ENCODE results near the gene KLHL1. TPM values are rescaled to one million over a fixed set of nuclear protein-coding genes. Genes with fewer than 3 reads are reported as not detected.

Gene KLHL1
- total RNA-seq, 2 donors from 2014 or later: 0.15 TPM; not detected in 1

DNA sequence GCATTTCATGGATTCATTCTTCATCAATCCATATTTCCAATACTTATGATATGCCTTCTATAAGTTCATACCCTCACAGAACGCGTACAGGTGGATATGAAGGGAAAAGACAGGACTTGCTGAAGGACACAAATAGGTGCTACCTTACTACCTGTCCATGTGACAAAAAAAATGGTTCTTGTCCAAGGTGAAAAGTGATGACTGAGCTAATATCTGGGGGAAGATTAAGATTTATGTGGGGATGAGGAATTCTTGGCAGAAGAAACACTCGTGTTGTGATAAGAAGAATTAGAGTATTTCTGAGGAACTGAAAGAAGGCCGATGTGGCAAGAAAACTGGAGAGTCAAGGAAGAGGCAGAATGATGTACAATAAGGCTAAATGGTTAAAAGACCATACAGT is 357.0 kb downstream of the KLHL1 start:
- Histone ChIP-seq H3K4me1 (ENCODE audit: control insufficient read depth, insufficient read depth, low read length) (no peaks in the 10 kb centered on the region), H3K27ac (ENCODE audit: low read depth, low read length) (no peak overlapping the region), H3K4me3 (ENCODE audit: low read length) (no peak overlapping the region), H3K9ac (ENCODE audit: extremely low read depth, low read length, poor library complexity, severe bottlenecking) (no peak overlapping the region), H3K9me3 (ENCODE audit: control insufficient read depth, low read length) (no peaks in the 10 kb centered on the region), H3K36me3 (ENCODE audit: control insufficient read depth, insufficient read depth, low read length) (no peaks in the 10 kb centered on the region), H3K27me3 (ENCODE audit: control insufficient read depth, insufficient read depth, low read length, poor library complexity, severe bottlenecking) (no peaks in the 10 kb centered on the region)
- no peaks in the 10 kb centered on the region for H3K4me1 Mint-ChIP-seq
- no peak for DNase-seq
- no peaks in the 10 kb centered on the region for H3K27me3 Mint-ChIP-seq (ENCODE audit: insufficient read depth)
- H3K9me3 Mint-ChIP-seq: peaks cover 2% of the 10 kb centered on the region
- TF ChIP-seq, protein P1, sequence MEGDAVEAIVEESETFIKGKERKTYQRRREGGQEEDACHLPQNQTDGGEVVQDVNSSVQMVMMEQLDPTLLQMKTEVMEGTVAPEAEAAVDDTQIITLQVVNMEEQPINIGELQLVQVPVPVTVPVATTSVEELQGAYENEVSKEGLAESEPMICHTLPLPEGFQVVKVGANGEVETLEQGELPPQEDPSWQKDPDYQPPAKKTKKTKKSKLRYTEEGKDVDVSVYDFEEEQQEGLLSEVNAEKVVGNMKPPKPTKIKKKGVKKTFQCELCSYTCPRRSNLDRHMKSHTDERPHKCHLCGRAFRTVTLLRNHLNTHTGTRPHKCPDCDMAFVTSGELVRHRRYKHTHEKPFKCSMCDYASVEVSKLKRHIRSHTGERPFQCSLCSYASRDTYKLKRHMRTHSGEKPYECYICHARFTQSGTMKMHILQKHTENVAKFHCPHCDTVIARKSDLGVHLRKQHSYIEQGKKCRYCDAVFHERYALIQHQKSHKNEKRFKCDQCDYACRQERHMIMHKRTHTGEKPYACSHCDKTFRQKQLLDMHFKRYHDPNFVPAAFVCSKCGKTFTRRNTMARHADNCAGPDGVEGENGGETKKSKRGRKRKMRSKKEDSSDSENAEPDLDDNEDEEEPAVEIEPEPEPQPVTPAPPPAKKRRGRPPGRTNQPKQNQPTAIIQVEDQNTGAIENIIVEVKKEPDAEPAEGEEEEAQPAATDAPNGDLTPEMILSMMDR (conservative IDR thresholded peaks at IDR 0.05): no peak
- H3K4me3 Mint-ChIP-seq: no peak overlapping the region
- 91 to 100% methylated on average over 2 to 4 of the region's 4 CpGs for WGBS, 2 experiments (ENCODE audit: insufficient coverage in 1 of 2, insufficient read length in 1 of 2)
- no peaks in the 10 kb centered on the region for H3K36me3 Mint-ChIP-seq (ENCODE audit: low read depth)
- H3K27ac Mint-ChIP-seq: no peak overlapping the region

DNA sequence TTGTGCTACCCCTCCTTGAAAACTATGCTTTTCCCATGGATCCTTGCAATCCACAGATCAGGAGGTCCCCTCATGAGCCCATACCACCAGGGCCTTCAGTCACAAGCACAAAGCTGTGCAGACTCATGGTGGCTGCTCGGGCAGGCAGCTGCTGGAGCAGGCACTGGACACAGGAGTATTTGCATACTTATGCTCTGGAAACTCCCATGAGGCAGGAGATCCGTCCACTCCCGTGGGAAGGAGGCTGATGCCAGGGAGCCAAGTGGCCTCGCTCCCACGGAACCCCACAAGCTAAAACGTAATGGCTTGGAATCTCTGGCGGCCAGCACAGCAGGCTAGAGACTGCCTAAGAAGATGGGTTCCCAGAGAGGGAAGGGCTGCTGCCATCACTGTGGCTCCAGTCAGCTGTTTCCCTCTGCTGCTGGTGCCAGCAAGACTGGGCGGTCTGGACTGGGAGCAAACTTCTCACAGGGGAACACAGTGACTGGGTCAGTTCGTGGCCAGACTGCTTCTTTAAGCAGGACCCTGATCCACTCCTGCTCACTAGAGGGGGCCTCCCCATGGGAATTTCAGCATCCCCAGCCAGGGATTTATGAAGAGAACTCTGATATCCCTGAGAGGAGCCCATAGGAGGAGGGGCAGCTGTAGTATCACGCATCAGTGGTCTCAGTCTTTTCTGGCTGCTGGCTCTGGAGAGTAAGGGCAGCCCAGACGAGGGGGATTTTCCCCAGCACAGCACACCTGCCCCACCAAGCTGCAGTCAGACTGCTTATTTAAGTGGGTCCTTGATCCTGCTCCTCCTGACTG is 370.9 kb downstream of the KLHL1 start:
- WGBS, 2 experiments (ENCODE audit: insufficient coverage in 1 of 2, insufficient read length in 1 of 2): 92% methylated on average over 5 to 11 of the region's 11 CpGs
- peaks cover 2% of the 10 kb centered on the region for H3K9me3 Mint-ChIP-seq
- H3K4me1 Mint-ChIP-seq: peaks cover 19% of the 10 kb centered on the region
- peaks cover 25% of the 10 kb centered on the region for H3K9me3 ChIP-seq (ENCODE audit: control insufficient read depth, low read length)
- TF ChIP-seq, protein P1 (conservative IDR thresholded peaks at IDR 0.05): no peak
- no peak overlapping the region for H3K4me3 Mint-ChIP-seq
- no peaks in the 10 kb centered on the region for H3K27me3 ChIP-seq (ENCODE audit: control insufficient read depth, insufficient read depth, low read length, poor library complexity, severe bottlenecking)
- H3K4me1 ChIP-seq (ENCODE audit: control insufficient read depth, insufficient read depth, low read length): peaks cover 7% of the 10 kb centered on the region
- no peak overlapping the region for H3K27ac Mint-ChIP-seq
- no peak overlapping the region for H3K27ac ChIP-seq (ENCODE audit: low read depth, low read length)
- H3K36me3 Mint-ChIP-seq (ENCODE audit: low read depth): peaks cover 2% of the 10 kb centered on the region
- no peak overlapping the region for H3K4me3 ChIP-seq (ENCODE audit: low read length)
- no peaks in the 10 kb centered on the region for H3K27me3 Mint-ChIP-seq (ENCODE audit: insufficient read depth)
- DNase-seq: no peak
- no peaks in the 10 kb centered on the region for H3K36me3 ChIP-seq (ENCODE audit: control insufficient read depth, insufficient read depth, low read length)
- H3K9ac ChIP-seq (ENCODE audit: extremely low read depth, low read length, poor library complexity, severe bottlenecking): no peak overlapping the region

DNA sequence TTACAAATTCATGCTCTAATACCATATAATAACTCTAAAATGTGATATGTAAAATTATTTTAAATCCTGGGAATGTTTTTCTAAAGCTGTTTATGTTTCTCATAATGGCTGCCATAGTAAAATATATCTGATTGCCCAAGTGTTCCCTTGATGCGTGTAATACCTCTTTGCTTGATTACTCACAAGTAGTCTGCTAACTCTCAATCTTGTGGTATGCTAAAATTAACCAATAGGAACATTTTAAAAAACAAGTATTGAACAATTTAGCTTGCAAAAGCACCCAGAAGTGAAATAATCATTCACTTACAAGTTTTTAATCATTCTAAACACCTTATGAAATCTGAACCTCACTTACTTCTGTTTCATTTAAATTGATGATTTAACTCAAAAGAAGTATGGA is 386.6 kb downstream of the KLHL1 start:
- Mint-ChIP-seq H3K4me3 (no peak overlapping the region), H3K27ac (no peak overlapping the region), H3K4me1 (peaks cover 3% of the 10 kb centered on the region), H3K9me3 (no peaks in the 10 kb centered on the region), H3K27me3 (ENCODE audit: insufficient read depth) (no peaks in the 10 kb centered on the region), H3K36me3 (ENCODE audit: low read depth) (no peaks in the 10 kb centered on the region)
- Histone ChIP-seq H3K9me3 (ENCODE audit: control insufficient read depth, low read length) (no peaks in the 10 kb centered on the region), H3K36me3 (ENCODE audit: control insufficient read depth, insufficient read depth, low read length) (no peaks in the 10 kb centered on the region), H3K4me3 (ENCODE audit: low read length) (no peak overlapping the region), H3K9ac (ENCODE audit: extremely low read depth, low read length, poor library complexity, severe bottlenecking) (no peak overlapping the region), H3K27me3 (ENCODE audit: control insufficient read depth, insufficient read depth, low read length, poor library complexity, severe bottlenecking) (no peaks in the 10 kb centered on the region), H3K4me1 (ENCODE audit: control insufficient read depth, insufficient read depth, low read length) (no peaks in the 10 kb centered on the region), H3K27ac (ENCODE audit: low read depth, low read length) (no peak overlapping the region)
- 80 to 88% methylated on average over 1 of the region's 1 CpG for WGBS, 2 experiments (ENCODE audit: insufficient coverage in 1 of 2, insufficient read length in 1 of 2)
- TF ChIP-seq, protein P1 (conservative IDR thresholded peaks at IDR 0.05): no peak
- no peak for DNase-seq

Measured in endodermal cell (in vitro differentiated cells).